Pons (tissue), 1 donor: Measurements from ENCODE around the gene MLLT3.

Experiments used
- DNase-seq: peaks from one replicate; pipeline ENCODE4 v3.0.0-alpha.2; 2016; ENCODE audit warnings: low spot score

MLLT3 gene

DNA sequence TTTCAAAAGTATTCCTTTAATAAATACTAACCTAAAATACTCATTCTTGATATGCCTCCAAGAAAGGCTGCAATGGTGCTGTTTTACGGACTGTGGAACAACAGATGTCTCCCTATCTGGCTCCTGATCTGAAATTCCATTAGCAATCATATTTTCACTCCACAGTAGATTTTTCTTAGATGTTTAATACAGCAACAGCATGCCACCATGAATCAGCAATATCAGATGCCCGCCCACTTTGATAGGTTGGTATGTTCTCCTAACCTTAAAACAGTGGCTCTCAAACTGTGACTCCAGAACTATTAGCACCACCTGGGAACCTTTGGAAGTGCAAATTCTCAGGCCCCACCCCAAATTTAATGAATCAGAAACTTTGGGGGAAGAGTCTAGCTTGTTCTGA lies 110.2 kb downstream of the MLLT3 start:
- no peak for DNase-seq

- DNase-seq, result no peak
Measured at GRCh38 chr9:20511686-20512085, 110.6 kb downstream of the MLLT3 start.

- DNase-seq, result no peak
Measured at GRCh38 chr9:20509466-20509865, 112.8 kb downstream of the MLLT3 start.

DNA sequence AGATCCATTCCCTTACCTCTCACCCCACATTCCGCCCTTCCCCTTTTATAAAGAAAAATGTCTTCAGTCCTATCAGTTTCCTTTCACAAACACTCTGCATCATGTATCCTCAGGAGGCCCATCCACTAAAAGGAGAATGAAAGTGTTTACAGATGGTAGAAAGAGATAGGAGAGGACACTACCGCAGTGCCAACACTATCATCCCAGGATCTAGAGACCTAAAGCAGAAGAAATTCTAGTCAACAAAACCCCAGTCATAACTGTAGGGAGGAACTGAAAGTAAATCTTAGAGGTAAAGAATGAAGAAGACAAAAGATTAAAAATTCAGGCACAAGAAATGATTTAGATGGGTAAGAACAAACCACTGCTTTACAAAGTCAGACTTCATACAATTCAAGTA lies 114.1 kb downstream of the MLLT3 start:
- DNase-seq, result no peak

- DNase-seq, result no peak
Measured at GRCh38 chr9:20507431-20507830, 114.9 kb downstream of the MLLT3 start.

DNA sequence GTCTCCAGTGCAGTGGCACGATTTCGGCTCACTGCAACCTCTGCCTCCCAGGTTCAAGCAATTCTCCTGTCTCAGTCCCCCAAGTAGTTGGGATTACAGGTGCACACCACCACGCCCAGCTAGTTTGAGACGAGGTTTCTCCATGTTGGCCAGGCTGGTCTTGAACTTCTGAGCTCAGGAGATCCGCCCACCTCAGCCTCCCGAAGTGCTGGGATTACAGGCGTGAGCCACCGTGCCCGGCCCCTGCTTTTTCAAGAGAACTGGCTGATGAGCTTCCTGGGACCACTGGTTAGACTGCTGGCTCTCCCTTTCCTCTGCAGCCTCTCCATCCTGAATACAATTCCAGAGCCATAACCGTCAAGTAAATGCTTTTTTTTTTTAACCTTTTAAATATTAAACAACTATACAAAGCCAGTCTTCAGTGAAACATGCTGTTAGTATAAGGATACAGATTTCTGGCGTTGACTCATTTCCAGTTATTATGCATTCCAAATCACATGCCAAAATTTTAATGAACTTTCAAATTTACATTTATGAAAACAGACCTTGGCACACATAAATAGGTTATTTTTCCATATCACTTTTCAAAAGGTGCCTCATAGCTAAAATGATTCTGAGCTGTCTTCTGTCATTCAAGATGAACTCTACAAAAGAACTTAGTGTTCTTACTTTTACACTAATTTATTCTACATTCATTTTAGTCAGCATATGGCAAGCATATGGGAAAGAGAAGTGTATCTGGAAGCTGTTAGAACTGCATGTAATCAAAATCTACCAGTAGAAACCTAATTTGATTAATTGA lies 116.0 kb downstream of the MLLT3 start:
- DNase-seq, result no peak

DNA sequence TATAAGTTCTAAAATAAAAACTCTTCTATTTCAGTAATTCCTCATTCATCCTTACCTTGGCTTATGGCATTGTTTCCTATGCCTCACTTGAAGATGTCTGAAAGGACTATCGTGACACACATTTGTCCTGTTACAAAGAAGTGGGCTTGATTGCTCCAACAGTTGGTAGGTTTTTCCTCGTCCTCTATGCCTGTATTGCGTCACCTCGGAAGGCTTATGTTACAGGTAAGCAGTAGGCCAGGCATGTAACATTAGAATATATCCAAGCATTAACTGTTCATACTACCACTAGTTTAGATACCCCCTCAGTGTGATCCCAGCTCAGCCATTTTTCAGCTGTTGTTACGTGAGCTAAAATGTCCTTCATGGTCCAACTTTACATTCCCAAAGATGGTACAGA lies 116.7 kb downstream of the MLLT3 start:
- no peak for DNase-seq

DNA sequence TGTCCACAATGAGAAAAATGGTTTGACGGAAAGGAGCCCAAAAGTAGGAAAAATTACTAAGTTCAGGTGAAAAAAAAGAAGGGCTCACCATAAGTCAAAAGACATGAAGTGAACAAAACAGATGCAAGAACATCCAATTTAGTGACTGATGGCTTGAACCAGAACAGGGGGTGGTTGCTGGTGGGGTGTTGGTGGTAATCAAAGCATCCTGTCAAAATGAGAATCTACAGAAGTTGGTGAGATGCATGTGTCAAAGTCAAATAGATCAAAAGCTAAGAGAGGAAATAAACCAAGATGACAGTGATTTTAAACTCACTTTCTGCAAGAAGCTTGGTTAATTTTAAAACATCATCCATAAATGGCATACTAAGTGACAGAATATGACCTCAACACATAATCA lies 117.4 kb downstream of the MLLT3 start:
- no peak for DNase-seq

DNA sequence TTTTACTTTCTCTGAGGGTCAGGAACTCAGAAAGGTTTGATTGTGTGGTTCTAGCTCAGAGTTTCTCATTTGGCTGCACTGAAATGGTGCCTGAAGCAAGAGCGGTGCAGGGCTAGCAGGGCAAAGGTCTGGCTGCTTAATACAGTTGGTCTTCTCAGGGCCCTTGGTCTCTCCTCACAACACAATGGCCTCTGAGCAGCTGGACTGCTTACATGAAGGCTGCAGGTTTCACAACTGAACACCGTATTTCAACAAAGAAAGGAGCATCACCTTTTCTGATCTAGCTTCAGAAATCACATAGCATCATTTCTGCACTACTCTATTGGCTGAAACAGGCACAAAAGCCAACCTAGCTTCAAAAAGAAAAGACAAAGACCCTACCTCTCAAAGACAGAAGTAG lies 122.2 kb downstream of the MLLT3 start:
- no peak for DNase-seq

DNA sequence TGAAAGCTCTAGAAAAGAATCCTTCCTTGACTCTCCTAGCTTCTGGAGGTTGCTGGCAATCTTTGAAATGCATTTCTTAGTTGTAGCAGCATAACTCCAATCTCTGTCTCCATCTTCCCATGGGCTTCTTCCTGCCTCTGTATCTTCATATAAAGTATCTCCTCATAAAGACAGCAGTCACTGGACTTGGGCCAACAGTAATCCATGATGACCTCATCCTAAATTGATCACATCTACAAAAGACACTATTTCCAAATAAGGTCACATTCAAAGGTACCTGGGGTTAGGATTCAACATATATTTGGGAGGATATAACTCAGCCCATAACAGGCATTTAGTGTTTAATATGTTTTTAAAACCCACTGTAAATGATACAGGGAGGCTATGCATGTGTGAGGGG lies 123.3 kb downstream of the MLLT3 start:
- no peak for DNase-seq

GRCh38 chr9:20496328-20496727 lies 126.0 kb downstream of the MLLT3 start:
- no peak for DNase-seq

- DNase-seq, result no peak
Measured at GRCh38 chr9:20495098-20495497, 127.2 kb downstream of the MLLT3 start.

DNA sequence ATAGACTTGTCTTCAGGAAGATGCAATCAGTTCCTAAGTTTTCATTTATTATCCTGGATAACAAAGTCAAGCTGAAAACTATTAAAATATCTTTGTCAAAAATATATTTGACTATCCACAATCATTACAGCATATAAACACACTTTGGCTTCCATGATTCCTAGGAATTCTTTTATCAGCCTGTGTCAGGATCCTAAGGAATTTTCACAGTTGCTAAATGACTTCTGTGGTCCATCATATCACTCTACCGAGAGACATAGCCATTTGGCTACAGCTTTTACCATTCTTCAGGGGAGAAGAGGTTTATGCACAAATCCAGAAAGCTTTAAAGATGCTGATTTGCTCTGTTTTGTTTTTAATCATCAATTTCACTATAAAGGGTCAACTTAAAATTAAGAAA lies 128.3 kb downstream of the MLLT3 start:
- DNase-seq, result no peak

DNA sequence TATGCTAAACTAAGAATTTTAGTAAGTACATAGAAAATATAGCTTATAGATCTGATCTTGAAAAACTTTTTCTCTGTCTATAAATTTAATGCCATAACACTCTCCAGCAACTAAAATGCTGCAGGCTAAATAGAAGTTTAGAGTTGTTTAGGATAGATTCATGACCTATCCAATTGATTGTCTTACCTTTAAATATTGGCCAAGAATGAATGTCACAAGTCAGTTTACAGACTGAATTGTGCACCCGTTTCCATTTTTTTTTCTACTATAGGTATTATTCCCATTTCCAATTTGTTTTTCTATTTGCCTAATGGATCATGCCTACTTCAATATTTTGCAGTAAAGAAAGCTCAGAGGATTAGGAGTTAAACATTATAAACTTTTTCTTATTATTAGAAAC lies 129.5 kb downstream of the MLLT3 start:
- DNase-seq, result no peak

- DNase-seq, result no peak
Measured at GRCh38 chr9:20491612-20492011, 130.7 kb downstream of the MLLT3 start.

DNA sequence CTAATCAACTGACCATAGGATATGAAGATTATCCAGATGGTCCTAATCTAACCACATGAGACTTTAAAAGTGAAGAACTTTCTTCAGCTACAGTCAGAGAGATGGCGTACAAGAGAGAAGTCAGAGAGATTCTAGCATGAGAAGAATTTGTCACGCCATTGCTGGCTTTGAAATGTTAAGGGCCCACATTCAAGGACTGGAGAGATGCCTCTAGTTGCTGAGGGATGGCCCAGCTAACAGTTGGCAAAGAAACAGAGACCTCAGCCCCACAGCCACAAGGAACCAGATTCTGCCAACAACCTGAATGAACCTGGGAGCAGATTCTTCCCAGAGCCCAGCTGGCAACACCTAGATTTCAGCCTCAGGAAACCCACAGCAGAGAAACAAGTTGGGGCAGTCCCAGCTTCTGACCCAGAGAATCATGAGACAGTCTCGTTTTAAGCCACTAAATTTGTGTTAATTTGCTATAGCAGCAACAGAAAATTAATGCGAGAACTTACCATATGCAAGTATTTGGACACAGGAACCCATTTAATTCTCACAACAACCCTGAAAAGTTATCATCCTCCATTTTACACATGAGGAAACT lies 132.0 kb downstream of the MLLT3 start:
- no peak for DNase-seq

- DNase-seq, result no peak
Measured at GRCh38 chr9:20488691-20489090, 133.6 kb downstream of the MLLT3 start.

DNA sequence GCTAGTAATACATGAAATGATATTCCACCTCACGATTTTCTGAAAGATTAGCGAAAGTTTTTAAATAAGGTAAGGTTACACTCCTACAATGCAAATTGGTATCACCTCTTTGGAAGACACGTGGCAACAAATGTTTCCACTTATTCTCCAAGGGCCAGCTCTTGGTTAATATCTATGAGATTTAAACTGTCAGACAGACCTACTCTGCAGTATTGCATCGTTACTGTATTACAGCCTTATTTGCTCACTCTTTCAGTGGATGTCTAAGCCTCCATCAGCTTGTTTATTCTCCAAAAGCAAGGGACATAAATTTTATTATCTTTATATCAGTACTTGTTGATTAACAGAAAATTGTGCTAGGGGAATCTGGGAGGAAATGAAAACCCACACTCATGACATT lies 135.7 kb downstream of the MLLT3 start:
- DNase-seq, result no peak

- DNase-seq, result no peak
Measured at GRCh38 chr9:20481437-20481836, 140.9 kb downstream of the MLLT3 start.

- DNase-seq, result no peak
Measured at GRCh38 chr9:20480249-20480648, 142.1 kb downstream of the MLLT3 start.

DNA sequence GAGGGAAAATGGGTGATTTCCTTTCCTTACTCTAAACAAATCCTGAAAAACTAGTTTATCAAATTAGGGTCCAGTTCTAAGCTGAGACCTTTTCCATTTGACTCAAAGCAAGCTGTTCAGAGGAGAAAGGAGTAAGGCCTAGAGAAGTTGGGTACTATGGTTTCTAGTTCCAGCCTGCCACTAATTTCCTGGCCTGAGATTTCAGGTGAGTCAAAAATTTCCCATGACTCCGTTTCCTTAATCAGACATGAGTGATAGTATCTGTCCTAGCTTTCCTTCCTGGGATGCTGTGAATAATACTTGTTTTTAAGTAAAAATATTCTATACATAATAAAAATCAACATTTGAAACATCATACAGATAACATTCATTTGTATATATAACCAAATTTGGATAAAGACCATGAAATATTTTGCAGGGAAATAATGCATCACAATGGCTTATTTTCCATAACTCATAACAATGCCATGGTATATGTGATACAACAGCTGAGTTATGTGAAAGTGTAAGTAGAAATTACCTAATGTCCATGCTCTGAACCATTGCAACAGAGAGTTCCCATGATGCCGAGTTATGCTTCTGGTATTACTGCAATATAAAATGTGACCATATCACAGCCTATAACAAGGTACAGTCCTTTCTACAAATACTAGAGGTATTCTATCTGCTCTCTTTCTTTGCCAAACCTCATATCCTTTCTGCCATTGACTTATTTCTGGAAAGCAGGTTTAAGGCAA lies 142.7 kb downstream of the MLLT3 start:
- DNase-seq, result no peak

DNA sequence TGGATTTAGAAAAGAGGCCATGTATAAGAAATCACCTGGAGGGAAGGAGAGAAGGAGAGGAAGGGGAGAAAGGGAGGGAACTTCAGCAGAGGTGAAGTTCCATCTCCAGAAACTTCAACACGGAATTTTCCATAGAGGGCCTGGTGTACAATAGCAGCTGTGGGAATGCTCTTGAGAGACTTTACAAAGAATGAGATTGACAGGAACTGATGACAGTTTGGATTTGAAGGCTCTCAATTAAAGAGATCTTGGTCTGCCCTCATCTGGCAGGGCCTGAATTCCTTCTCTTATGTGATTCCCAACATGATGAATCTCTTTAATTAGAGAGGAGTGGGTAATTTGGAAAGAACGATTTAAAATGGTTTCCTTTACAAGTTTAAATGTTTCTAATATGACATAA lies 143.5 kb downstream of the MLLT3 start:
- DNase-seq, result peak; percentile 23

DNA sequence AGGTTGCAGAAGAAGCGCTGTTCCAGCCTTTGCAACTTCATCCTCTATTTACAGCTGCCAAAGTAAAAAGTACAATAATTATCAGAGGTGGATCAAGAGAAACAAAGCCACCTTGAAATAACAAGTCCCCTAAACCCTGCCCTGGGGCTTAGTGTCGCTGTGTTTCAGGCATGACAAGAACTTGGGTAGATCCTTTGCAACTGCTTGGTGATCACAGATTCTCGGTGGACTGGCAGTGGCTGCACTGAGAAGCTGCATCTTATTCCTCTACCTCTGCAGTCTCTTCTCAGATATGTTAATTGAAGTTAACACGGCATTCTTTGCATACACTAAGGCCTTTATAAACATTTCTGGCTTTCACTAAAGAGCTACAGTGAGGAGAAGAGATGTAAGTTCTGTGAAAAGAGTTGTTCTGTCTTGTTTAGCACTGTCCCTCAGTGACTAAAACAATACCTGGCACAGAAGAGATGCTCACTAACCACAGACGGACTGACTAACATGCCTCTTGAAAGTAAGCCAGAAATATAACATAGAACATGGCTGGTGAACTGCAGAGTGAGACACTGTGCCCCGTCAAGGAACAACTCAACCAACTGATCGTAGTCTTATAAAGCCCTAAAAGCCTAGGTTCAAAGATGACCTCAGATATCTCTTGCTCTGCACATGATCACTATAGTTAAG lies 144.2 kb downstream of the MLLT3 start:
- no peak for DNase-seq
